ENCODE data around the gene PPP2R2C.

- TF ChIP-seq CTCF (IDR thresholded peaks at IDR 0.05), result no peak
- no peak for TF ChIP-seq POLR2AphosphoS5 (IDR thresholded peaks at IDR 0.05)
These were observed 142.0 kb downstream of the PPP2R2C start for GRCh38 chr4:6330384-6330767.

Data from prostate gland (tissue), 2 donors.